ENCODE measurements around the gene ZXDC. TPM values are rescaled to one million over a fixed set of nuclear protein-coding genes. Genes with fewer than 3 reads are reported as not detected.

ZXDC gene
- total RNA-seq, 1 experiment from 2014 or later: 55.4 TPM

DNA sequence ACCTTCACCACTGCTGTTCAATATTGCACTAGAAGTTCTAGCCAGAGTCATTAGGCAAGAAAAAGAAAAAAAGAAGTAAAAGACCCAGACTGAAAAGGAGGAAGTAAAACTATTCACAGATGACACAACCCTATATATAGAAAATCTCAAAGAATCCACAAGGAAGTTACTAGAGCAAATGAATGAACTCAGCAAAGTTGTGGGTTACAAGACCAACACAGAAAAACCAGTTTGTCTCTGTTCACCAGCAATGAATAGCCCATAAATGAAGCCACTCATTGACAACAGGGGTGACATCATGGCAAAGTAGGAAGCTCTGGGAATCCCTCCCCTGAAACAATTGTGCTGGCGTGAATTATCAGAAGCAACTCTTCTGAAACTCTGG lies 76.3 kb downstream of the ZXDC start:
- TF ChIP-seq, protein P1, sequence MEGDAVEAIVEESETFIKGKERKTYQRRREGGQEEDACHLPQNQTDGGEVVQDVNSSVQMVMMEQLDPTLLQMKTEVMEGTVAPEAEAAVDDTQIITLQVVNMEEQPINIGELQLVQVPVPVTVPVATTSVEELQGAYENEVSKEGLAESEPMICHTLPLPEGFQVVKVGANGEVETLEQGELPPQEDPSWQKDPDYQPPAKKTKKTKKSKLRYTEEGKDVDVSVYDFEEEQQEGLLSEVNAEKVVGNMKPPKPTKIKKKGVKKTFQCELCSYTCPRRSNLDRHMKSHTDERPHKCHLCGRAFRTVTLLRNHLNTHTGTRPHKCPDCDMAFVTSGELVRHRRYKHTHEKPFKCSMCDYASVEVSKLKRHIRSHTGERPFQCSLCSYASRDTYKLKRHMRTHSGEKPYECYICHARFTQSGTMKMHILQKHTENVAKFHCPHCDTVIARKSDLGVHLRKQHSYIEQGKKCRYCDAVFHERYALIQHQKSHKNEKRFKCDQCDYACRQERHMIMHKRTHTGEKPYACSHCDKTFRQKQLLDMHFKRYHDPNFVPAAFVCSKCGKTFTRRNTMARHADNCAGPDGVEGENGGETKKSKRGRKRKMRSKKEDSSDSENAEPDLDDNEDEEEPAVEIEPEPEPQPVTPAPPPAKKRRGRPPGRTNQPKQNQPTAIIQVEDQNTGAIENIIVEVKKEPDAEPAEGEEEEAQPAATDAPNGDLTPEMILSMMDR (conservative IDR thresholded peaks at IDR 0.05): no peak
- TF ChIP-seq EZH2 (IDR thresholded peaks at IDR 0.05; ENCODE audit: low read depth): no peak
- H3K4me3 ChIP-seq: no peak overlapping the region
- H3K36me3 ChIP-seq (ENCODE audit: low read depth): no peaks in the 10 kb centered on the region
- no peaks in the 10 kb centered on the region for H3K9me3 ChIP-seq (ENCODE audit: insufficient read depth, low read depth)
- CTCF ChIA-PET: interaction anchor here (1.2 kb wide), 1 partner anchor 77 kb away, joined by 3 read pairs; the partner anchor contains the start of gene ZXDC
- intact Hi-C loops (cut with micrococcal nuclease; ENCODE audit: unreplicated experiment): no loop called here
- peak overlapping the region; percentile 34; the same call in 1 of the 2 replicates for H3K4me2 ChIP-seq
- POLR2A ChIA-PET (ENCODE audit: unreplicated experiment): interaction anchor here (0.5 kb wide), 1 partner anchor 905 kb away, joined by 42 read pairs; no protein-coding TSS in a partner anchor
- H3K4me1 ChIP-seq (replicated peaks; ENCODE audit: insufficient read depth): peaks cover 14% of the 10 kb centered on the region
- H3F3A ChIP-seq (ENCODE audit: insufficient read depth, low read depth): peaks cover 13% of the 10 kb centered on the region; the same call in 1 of the 2 replicates
- no peaks in the 10 kb centered on the region for H4K20me1 ChIP-seq (ENCODE audit: insufficient read depth)
- no peaks in the 10 kb centered on the region for H3K27me3 ChIP-seq (ENCODE audit: insufficient read depth, low read depth)
- peak; percentile 23 to 93 for DNase-seq
- H3K9me2 ChIP-seq (ENCODE audit: insufficient read depth): no peaks in the 10 kb centered on the region
- H2AFZ ChIP-seq: no peak overlapping the region
- BruUV-seq (replicated peaks): no TSS peak
- H3K27ac ChIP-seq: peak overlapping the region; percentile 63
- H3K79me2 ChIP-seq (ENCODE audit: low read depth): no peaks in the 10 kb centered on the region

- H3K27ac ChIP-seq: peak overlapping the region; percentile 63
- no peaks in the 10 kb centered on the region for H3K27me3 ChIP-seq (ENCODE audit: insufficient read depth, low read depth)
- no peak for DNase-seq
- H3K4me3 ChIP-seq: no peak overlapping the region
- BruUV-seq (replicated peaks): no TSS peak
- H3K36me3 ChIP-seq (ENCODE audit: low read depth): no peaks in the 10 kb centered on the region
- ChIA-PET POLR2A (ENCODE audit: unreplicated experiment) (interaction anchor here (0.5 kb wide), 1 partner anchor 64 kb away, joined by 4 read pairs; no protein-coding TSS in a partner anchor), CTCF (no interaction called here)
- no peaks in the 10 kb centered on the region for H3K9me2 ChIP-seq (ENCODE audit: insufficient read depth)
- intact Hi-C loops (cut with micrococcal nuclease; ENCODE audit: unreplicated experiment): no loop called here
- peaks cover 14% of the 10 kb centered on the region for H3K4me1 ChIP-seq (replicated peaks; ENCODE audit: insufficient read depth)
- H4K20me1 ChIP-seq (ENCODE audit: insufficient read depth): no peaks in the 10 kb centered on the region
- peak overlapping the region; percentile 30; the same call in 1 of the 2 replicates for H3K4me2 ChIP-seq
- H3K9me3 ChIP-seq (ENCODE audit: insufficient read depth, low read depth): no peaks in the 10 kb centered on the region
- H3F3A ChIP-seq (ENCODE audit: insufficient read depth, low read depth): peaks cover 13% of the 10 kb centered on the region; the same call in 1 of the 2 replicates
- H3K79me2 ChIP-seq (ENCODE audit: low read depth): no peaks in the 10 kb centered on the region
- no peak overlapping the region for H2AFZ ChIP-seq
- TF ChIP-seq, protein P1 (conservative IDR thresholded peaks at IDR 0.05): no peak
- TF ChIP-seq EZH2 (IDR thresholded peaks at IDR 0.05; ENCODE audit: low read depth): no peak
Observed at GRCh38 chr3:126398423-126399350, 77.0 kb downstream of the ZXDC start.

DNA sequence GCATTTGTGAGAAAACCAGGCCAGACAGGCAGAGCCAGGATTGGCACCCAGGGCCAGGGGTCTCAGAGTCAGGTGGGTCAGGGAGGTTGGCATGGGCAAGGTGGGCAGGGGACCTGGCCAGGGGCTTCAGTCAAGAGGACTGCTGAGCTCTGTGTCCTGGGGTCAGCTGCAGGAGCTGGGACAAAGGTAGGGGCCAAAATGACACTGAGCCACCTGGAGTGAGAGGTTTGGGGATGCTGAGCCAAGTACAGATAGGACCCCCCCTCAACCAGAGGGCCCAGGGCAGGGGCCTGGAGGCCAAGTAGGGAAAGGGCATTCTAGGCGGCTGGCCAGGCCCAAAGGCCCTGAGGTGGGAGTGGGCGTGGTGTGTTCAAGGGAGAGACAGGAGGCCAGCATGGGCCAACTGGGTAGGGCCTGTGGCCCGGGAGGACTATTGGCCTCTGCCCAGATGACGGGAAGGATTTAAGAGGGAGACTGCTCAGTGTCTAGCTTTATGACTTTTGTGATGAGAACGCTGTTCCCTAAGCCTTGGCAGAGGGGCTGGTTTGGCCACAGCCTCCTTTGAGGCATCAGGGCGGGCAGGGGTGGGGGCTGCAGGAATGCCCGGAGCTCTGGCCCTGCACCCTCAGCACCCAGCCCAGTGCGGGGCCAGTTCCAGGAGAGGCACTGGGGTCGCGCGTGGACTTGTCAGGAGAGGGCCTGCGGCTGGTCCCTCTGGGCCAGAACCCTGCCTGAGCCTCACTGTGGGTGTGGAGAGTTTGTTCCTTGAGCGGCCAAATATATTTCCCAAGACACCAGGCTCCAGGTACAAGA lies 77.9 kb downstream of the ZXDC start:
- H3K9me3 ChIP-seq (ENCODE audit: insufficient read depth, low read depth): no peaks in the 10 kb centered on the region
- H3K4me1 ChIP-seq (replicated peaks; ENCODE audit: insufficient read depth): peaks cover 14% of the 10 kb centered on the region
- DNase-seq: no peak
- H3K4me2 ChIP-seq: no peak overlapping the region
- no peaks in the 10 kb centered on the region for H3K79me2 ChIP-seq (ENCODE audit: low read depth)
- intact Hi-C loops (cut with micrococcal nuclease; ENCODE audit: unreplicated experiment): no loop called here
- H3K9me2 ChIP-seq (ENCODE audit: insufficient read depth): no peaks in the 10 kb centered on the region
- H3K36me3 ChIP-seq (ENCODE audit: low read depth): no peaks in the 10 kb centered on the region
- no peak overlapping the region for H3K4me3 ChIP-seq
- no TSS peak for BruUV-seq (replicated peaks)
- no peaks in the 10 kb centered on the region for H4K20me1 ChIP-seq (ENCODE audit: insufficient read depth)
- TF ChIP-seq, protein P1 (conservative IDR thresholded peaks at IDR 0.05): no peak
- TF ChIP-seq EZH2 (IDR thresholded peaks at IDR 0.05; ENCODE audit: low read depth): no peak
- H3F3A ChIP-seq (ENCODE audit: insufficient read depth, low read depth): peaks cover 13% of the 10 kb centered on the region; the same call in 1 of the 2 replicates
- ChIA-PET POLR2A (ENCODE audit: unreplicated experiment) (interaction anchor here (0.5 kb wide), 1 partner anchor 65 kb away, joined by 4 read pairs; no protein-coding TSS in a partner anchor), CTCF (no interaction called here)
- no peak overlapping the region for H3K27ac ChIP-seq
- H2AFZ ChIP-seq: no peak overlapping the region
- H3K27me3 ChIP-seq (ENCODE audit: insufficient read depth, low read depth): no peaks in the 10 kb centered on the region

Data from PC-9 (cell line).